Left forelimb (tissue), 1 donor: ENCODE measurements around the gene DAPK1.

ENCODE experiments used
- DNase-seq: peaks from one replicate; pipeline ENCODE4 v3.0.0-alpha.2; 2018; ENCODE audit warnings: low spot score

The DAPK1 gene

GRCh38 chr9:87569008-87569509 is 71.4 kb downstream of the DAPK1 start:
- no peak for DNase-seq

GRCh38 chr9:87569518-87569917 is 71.9 kb downstream of the DAPK1 start:
- no peak for DNase-seq

GRCh38 chr9:87570000-87570908 is 72.6 kb downstream of the DAPK1 start:
- DNase-seq, result no peak

- DNase-seq, result no peak
Observed at GRCh38 chr9:87572719-87573118, 75.1 kb downstream of the DAPK1 start.

- no peak for DNase-seq
Observed at GRCh38 chr9:87573841-87574342, 76.2 kb downstream of the DAPK1 start.

GRCh38 chr9:87577746-87578145 is 80.1 kb downstream of the DAPK1 start:
- DNase-seq, result no peak

GRCh38 chr9:87578625-87579024 is 81.0 kb downstream of the DAPK1 start:
- DNase-seq, result no peak

- no peak for DNase-seq
Observed at GRCh38 chr9:87579781-87580541, 82.3 kb downstream of the DAPK1 start.

GRCh38 chr9:87580941-87581438 is 83.3 kb downstream of the DAPK1 start:
- DNase-seq, result no peak

GRCh38 chr9:87581513-87581912 is 83.8 kb downstream of the DAPK1 start:
- DNase-seq, result no peak

GRCh38 chr9:87581949-87582637 is 84.4 kb downstream of the DAPK1 start:
- DNase-seq, result no peak

- DNase-seq, result no peak
Observed at GRCh38 chr9:87584326-87584725, 86.7 kb downstream of the DAPK1 start.

GRCh38 chr9:87585123-87585855 is 87.6 kb downstream of the DAPK1 start:
- no peak for DNase-seq

GRCh38 chr9:87586731-87587355 is 89.2 kb downstream of the DAPK1 start:
- no peak for DNase-seq

GRCh38 chr9:87587356-87587745 is 89.7 kb downstream of the DAPK1 start:
- DNase-seq, result no peak

- DNase-seq, result no peak
Observed at GRCh38 chr9:87587864-87588263, 90.2 kb downstream of the DAPK1 start.

GRCh38 chr9:87588339-87588738 is 90.7 kb downstream of the DAPK1 start:
- no peak for DNase-seq

GRCh38 chr9:87590996-87591395 is 93.3 kb downstream of the DAPK1 start:
- DNase-seq, result no peak

GRCh38 chr9:87592554-87593358 is 95.1 kb downstream of the DAPK1 start:
- DNase-seq, result no peak
